HG02623 (cell line): ENCODE measurements around the gene ARG1.
"Not testable (repeated sequence)": the region's sequence is repeated elsewhere in the genome, so short reads cannot be mapped to it uniquely, and the experiment has no call there.

ENCODE experiments used
- ATAC-seq: cut with Tn5 transposase; IDR thresholded peaks from one replicate; pipeline ENCODE4 v1.9.1; 2021; ENCODE audit warnings: moderate library complexity; ENCODE audit not compliant: unreplicated experiment

The ARG1 gene

GRCh38 chr6:131572686-131573415 lies at the start of gene ARG1:
ARG1 (plus strand) TSS chr6:131573226; CDS start chr6:131573283, 57 bp downstream.
- no peak for ATAC-seq

- ATAC-seq, result no peak
These were observed 48.9 kb upstream of the ARG1 start for GRCh38 chr6:131523988-131524673.

GRCh38 chr6:131524695-131525336 lies 48.2 kb upstream of the ARG1 start:
- no peak for ATAC-seq

- not testable (repeated sequence) for ATAC-seq
These were observed 42.1 kb upstream of the ARG1 start for GRCh38 chr6:131530936-131531335.

GRCh38 chr6:131531681-131532080 lies 41.3 kb upstream of the ARG1 start:
- not testable (repeated sequence) for ATAC-seq

GRCh38 chr6:131532580-131533039 lies 40.4 kb upstream of the ARG1 start:
- ATAC-seq, result no peak

GRCh38 chr6:131538615-131539014 lies 34.4 kb upstream of the ARG1 start:
- ATAC-seq, result not testable (repeated sequence)

GRCh38 chr6:131545317-131545716 lies 27.7 kb upstream of the ARG1 start:
- no peak for ATAC-seq

GRCh38 chr6:131547488-131547887 lies 25.5 kb upstream of the ARG1 start:
- ATAC-seq, result no peak

GRCh38 chr6:131548441-131548840 lies 24.6 kb upstream of the ARG1 start:
- ATAC-seq, result no peak

GRCh38 chr6:131549811-131550210 lies 23.2 kb upstream of the ARG1 start:
- ATAC-seq, result no peak

GRCh38 chr6:131551902-131552301 lies 21.1 kb upstream of the ARG1 start:
- ATAC-seq, result no peak

- ATAC-seq, result no peak
These were observed 20.5 kb upstream of the ARG1 start for GRCh38 chr6:131552572-131552971.

- no peak for ATAC-seq
These were observed 17.0 kb upstream of the ARG1 start for GRCh38 chr6:131555992-131556391.

- no peak for ATAC-seq
These were observed 14.1 kb upstream of the ARG1 start for GRCh38 chr6:131558922-131559321.

GRCh38 chr6:131561925-131562707 lies 10.9 kb upstream of the ARG1 start:
- ATAC-seq, result no peak

GRCh38 chr6:131565056-131565455 lies 8.0 kb upstream of the ARG1 start:
- ATAC-seq, result no peak

GRCh38 chr6:131568726-131569125 lies 4.3 kb upstream of the ARG1 start:
- no peak for ATAC-seq

- ATAC-seq, result no peak
These were observed 1.1 kb downstream of the ARG1 start for GRCh38 chr6:131574133-131574532.

- no peak for ATAC-seq
These were observed 1.7 kb downstream of the ARG1 start for GRCh38 chr6:131574686-131575085.

- no peak for ATAC-seq
These were observed 2.9 kb downstream of the ARG1 start for GRCh38 chr6:131575834-131576478.
